ENCODE data around the gene SMG6. TPM values are rescaled to one million over a fixed set of nuclear protein-coding genes. Genes with fewer than 3 reads are reported as not detected.

SMG6 gene
- total and polyA plus RNA-seq, 2 of the 13 experiments (the other 11 are each of a cell fraction or from before 2014, with no cell fraction given), result 4.6 to 14.6 TPM

- TF ChIP-seq, protein P1, sequence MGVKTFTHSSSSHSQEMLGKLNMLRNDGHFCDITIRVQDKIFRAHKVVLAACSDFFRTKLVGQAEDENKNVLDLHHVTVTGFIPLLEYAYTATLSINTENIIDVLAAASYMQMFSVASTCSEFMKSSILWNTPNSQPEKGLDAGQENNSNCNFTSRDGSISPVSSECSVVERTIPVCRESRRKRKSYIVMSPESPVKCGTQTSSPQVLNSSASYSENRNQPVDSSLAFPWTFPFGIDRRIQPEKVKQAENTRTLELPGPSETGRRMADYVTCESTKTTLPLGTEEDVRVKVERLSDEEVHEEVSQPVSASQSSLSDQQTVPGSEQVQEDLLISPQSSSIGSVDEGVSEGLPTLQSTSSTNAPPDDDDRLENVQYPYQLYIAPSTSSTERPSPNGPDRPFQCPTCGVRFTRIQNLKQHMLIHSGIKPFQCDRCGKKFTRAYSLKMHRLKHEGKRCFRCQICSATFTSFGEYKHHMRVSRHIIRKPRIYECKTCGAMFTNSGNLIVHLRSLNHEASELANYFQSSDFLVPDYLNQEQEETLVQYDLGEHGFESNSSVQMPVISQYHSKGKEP (CRISPR knock-in tag; IDR thresholded peaks at IDR 0.05), result no peak
- TF ChIP-seq SIN3A (IDR thresholded peaks at IDR 0.05; ENCODE audit: borderline replicate concordance, low read depth, low read length), result peak; percentile 77; the same call in 1 of the 2 replicates
- TF ChIP-seq GMEB1 (CRISPR knock-in tag; IDR thresholded peaks at IDR 0.05; ENCODE audit: borderline replicate concordance), result peak; percentile 89
- peak; percentile 71; the same call in 1 of the 2 replicates for TF ChIP-seq ZNF501 (CRISPR knock-in tag; IDR thresholded peaks at IDR 0.05)
- no peak for TF ChIP-seq ZNF550 (CRISPR knock-in tag; IDR thresholded peaks at IDR 0.05; ENCODE audit: borderline replicate concordance)
- TF ChIP-seq ZBTB7B (CRISPR knock-in tag; IDR thresholded peaks at IDR 0.05), result peak; percentile 96
- no peak for TF ChIP-seq MIER3 (CRISPR knock-in tag; IDR thresholded peaks at IDR 0.05; ENCODE audit: borderline replicate concordance)
- TF ChIP-seq YEATS2 (CRISPR knock-in tag; IDR thresholded peaks at IDR 0.05; ENCODE audit: borderline replicate concordance), result peak; percentile 92; the same call in 1 of the 2 replicates
- no peak for TF ChIP-seq POLR2AphosphoS2 (IDR thresholded peaks at IDR 0.05; ENCODE audit: low read depth, low read length)
- peak; percentile 28; the same call in 1 of the 2 replicates for TF ChIP-seq JUN (CRISPR knock-in tag; IDR thresholded peaks at IDR 0.05)
- no peak for TF ChIP-seq FOXP1 (IDR thresholded peaks at IDR 0.05)
- 0 out of 2 replicates have a peak, but pooled peaks have one; percentile 7 for TF ChIP-seq FOXP1 (CRISPR knock-in tag; IDR thresholded peaks at IDR 0.05)
- no peak for TF ChIP-seq ZNF670 (CRISPR knock-in tag; IDR thresholded peaks at IDR 0.05; ENCODE audit: borderline replicate concordance)
- no peak for TF ChIP-seq SSRP1 (CRISPR knock-in tag; IDR thresholded peaks at IDR 0.05)
- 0 out of 2 replicates have a peak, but pooled peaks have one; percentile 40 for TF ChIP-seq EED (CRISPR knock-in tag; IDR thresholded peaks at IDR 0.05)
- TF ChIP-seq MAFF (IDR thresholded peaks at IDR 0.05; ENCODE audit: low read depth, low read length), result no peak
- TF ChIP-seq POLR2A (IDR thresholded peaks at IDR 0.05; ENCODE audit: insufficient read depth in 1 of 2, low read depth in 2 of 2, low read length in 2 of 2), result peak; percentile 81
- TF ChIP-seq, protein P2, sequence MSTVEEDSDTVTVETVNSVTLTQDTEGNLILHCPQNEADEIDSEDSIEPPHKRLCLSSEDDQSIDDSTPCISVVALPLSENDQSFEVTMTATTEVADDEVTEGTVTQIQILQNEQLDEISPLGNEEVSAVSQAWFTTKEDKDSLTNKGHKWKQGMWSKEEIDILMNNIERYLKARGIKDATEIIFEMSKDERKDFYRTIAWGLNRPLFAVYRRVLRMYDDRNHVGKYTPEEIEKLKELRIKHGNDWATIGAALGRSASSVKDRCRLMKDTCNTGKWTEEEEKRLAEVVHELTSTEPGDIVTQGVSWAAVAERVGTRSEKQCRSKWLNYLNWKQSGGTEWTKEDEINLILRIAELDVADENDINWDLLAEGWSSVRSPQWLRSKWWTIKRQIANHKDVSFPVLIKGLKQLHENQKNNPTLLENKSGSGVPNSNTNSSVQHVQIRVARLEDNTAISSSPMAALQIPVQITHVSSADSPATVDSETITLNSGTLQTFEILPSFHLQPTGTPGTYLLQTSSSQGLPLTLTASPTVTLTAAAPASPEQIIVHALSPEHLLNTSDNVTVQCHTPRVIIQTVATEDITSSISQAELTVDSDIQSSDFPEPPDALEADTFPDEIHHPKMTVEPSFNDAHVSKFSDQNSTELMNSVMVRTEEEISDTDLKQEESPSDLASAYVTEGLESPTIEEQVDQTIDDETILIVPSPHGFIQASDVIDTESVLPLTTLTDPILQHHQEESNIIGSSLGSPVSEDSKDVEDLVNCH (CRISPR knock-in tag; IDR thresholded peaks at IDR 0.05), result no peak
- no peak for TF ChIP-seq PTBP1 (IDR thresholded peaks at IDR 0.05; ENCODE audit: low read depth, low read length, poor library complexity, severe bottlenecking)
- no peak; the same call in 1 of the 2 replicates for TF ChIP-seq CBX5 (CRISPR knock-in tag; IDR thresholded peaks at IDR 0.05; ENCODE audit: borderline replicate concordance)
- TF ChIP-seq FOXA3 (CRISPR knock-in tag; IDR thresholded peaks at IDR 0.05), result peak; percentile 47; the same call in 1 of the 2 replicates
- TF ChIP-seq SP4 (CRISPR knock-in tag; IDR thresholded peaks at IDR 0.05), result peak; percentile 95
- TF ChIP-seq SNAI1 (CRISPR knock-in tag; IDR thresholded peaks at IDR 0.05; ENCODE audit: borderline replicate concordance), result no peak
- TF ChIP-seq TGIF2 (CRISPR knock-in tag; IDR thresholded peaks at IDR 0.05), result 0 out of 2 replicates have a peak, but pooled peaks have one; percentile 48
Measured at GRCh38 chr17:2041561-2042389, 261.8 kb downstream of the SMG6 start, which contains the start of gene OVCA2 (continued).

Data from HepG2 (cell line).